GM21723 (cell line): ENCODE measurements around the gene SLC2A10.

Experiments used
- ATAC-seq: cut with Tn5 transposase; IDR thresholded peaks from one replicate; pipeline ENCODE4 v1.9.1; 2021; ENCODE audit warnings: mild to moderate bottlenecking, moderate library complexity; ENCODE audit not compliant: unreplicated experiment

SLC2A10 gene

GRCh38 chr20:46681032-46681854, 28.2 kb upstream of the SLC2A10 start:
- no peak for ATAC-seq

GRCh38 chr20:46682063-46682821, 27.2 kb upstream of the SLC2A10 start:
- no peak for ATAC-seq

GRCh38 chr20:46683011-46683667, 26.3 kb upstream of the SLC2A10 start:
- ATAC-seq = no peak

- no peak for ATAC-seq
These were observed 25.8 kb upstream of the SLC2A10 start for GRCh38 chr20:46683668-46683938.

GRCh38 chr20:46683939-46684750, 25.3 kb upstream of the SLC2A10 start:
- no peak for ATAC-seq

DNA sequence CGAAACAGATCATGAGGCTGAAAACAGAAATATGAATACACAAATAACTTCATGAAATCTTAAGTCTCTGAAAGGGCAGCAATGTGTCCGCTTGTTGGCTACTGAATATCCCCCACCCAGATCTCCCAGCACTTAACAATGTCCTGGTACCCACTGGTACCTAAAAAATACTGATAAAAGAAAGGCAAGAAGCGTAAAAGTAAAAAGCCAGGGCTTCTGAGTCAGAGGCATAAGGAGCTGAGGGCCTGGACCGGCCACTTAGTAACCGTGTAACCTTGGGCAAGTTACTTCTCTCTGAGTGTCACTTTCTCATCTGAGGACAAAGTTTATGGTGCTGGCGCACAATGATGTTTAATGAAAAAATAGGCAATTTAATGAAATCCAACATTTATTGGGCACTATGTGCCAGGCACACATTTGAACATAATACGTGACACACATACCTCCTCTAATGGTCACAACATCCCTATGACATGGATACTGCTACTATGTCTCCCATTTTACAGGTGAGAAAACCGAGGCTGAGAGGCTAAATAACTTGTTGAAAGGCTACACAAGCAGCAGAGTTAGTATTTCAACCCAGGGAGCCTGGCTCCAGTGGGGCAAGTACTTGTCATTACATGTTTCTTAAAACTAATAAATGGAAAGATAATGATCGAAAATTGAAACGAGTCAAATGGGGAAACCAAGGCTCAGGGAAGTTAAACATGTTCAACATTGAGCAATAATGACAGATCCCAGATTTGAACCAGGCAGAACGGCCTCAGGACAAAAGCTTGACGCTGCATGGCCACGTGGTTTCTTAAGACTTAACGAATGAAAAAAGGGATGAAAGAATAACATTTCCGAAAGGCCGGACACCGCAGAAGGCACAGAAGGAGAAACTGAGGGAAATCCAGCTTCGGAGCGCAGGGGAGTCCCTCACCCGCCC, 21.0 kb upstream of the SLC2A10 start:
- ATAC-seq = no peak

- ATAC-seq = peak; percentile 94
These were observed 20.2 kb upstream of the SLC2A10 start, which contains the start of gene TP53RK for GRCh38 chr20:46689082-46689753. TP53RK (minus strand) TSS chr20:46689444; CDS start chr20:46689414, 30 bp downstream.

- no peak for ATAC-seq
These were observed 19.7 kb upstream of the SLC2A10 start for GRCh38 chr20:46689754-46690085.

GRCh38 chr20:46690219-46691106, 19.0 kb upstream of the SLC2A10 start:
- no peak for ATAC-seq

- no peak for ATAC-seq
These were observed 18.3 kb upstream of the SLC2A10 start for GRCh38 chr20:46691196-46691595.

GRCh38 chr20:46694484-46694883, 15.0 kb upstream of the SLC2A10 start:
- no peak for ATAC-seq

- no peak for ATAC-seq
These were observed 13.6 kb upstream of the SLC2A10 start for GRCh38 chr20:46695892-46696291.

GRCh38 chr20:46696791-46697279, 12.6 kb upstream of the SLC2A10 start:
- no peak for ATAC-seq

- no peak for ATAC-seq
These were observed 10.7 kb upstream of the SLC2A10 start for GRCh38 chr20:46698788-46699187.

GRCh38 chr20:46699651-46700359, 9.6 kb upstream of the SLC2A10 start:
- ATAC-seq = no peak

DNA sequence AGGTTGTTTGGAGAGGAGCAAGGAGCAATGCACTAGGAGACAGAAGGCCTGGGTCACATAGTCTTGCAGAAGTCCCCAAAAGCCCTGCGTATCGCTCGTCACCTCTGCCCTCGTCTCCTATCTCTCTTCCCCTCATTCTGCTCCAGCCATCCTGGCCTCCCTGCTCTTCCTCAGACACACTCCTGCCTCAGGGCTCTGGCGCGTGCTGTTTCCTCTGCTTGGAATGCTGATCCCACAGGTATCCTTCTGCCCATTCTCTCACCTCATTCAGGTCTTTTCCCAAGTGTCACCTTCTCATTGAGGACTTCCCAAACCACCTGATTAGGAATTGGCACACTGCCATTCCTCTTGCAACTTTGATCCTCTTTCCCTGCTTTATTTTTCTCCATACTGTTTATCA, 9.0 kb upstream of the SLC2A10 start:
- ATAC-seq = no peak

DNA sequence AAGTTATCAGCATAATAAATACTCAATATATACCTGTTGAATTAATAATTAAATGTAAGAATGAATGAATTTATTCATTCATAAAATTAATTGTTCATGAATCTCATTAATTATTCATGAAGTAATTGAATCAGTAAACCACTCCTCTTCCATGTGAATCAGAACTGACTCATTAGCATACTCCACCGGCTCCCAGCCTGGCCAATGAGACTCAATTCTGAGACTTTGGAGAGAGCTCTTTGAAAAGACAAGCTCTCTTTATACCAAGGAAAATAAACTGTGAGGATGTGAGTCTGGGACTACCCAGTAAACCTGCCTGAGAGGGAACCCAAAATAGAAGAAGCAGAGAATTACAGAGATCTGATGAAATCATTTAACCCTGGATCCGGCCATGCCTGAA, 8.4 kb upstream of the SLC2A10 start:
- no peak for ATAC-seq

DNA sequence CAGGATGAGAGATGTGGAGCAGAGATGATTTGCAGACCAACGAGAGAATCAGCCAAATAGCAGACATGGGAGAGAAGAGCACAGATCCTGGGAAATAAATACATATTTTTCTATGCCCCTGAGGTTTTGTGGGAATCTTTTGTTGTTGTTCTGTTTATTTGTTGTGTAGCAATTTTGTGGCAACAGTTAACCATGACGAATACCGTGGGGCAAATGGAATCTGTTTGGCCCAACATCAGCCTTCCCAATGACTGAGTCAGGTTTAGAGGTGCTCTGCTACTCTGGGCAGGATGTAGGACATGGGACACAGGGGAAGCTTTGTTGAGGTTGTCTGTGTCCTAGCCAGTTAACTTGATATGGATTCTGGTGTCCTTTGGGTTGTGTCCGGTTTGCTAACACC, 7.9 kb upstream of the SLC2A10 start:
- no peak for ATAC-seq
